K562 (cell line): ENCODE data around the gene SDF4. TPM values are rescaled to one million over a fixed set of nuclear protein-coding genes. Genes with fewer than 3 reads are reported as not detected.

Experiments used
- ATAC-seq: fragments of 200-7000 bp; cut with Tn5 transposase; 3 replicates; pipeline ENCODE4 v1.9.1; 2020; ENCODE audit warnings: moderate library complexity
- BruUV-seq: library from RNA; stranded (reverse); fragments of 400-500 nt; replicated peaks from 2 replicates; lab custom pipeline; 2021; lab: Mats Ljungman, UMichigan
- CTCF ChIA-PET: fragments of 300-600 bp; formaldehyde crosslinking; extraction: SDS; loops from one replicate; lab custom pipeline; 2021; ENCODE audit warnings: low intra/inter-chr PET ratio; lab: Yijun Ruan, JAX
- POLR2A ChIA-PET: fragments of 300-600, 350-650 bp; sonication (Branson Sonifier 250); formaldehyde crosslinking; extraction: SDS; loops from one replicate; lab custom pipeline; 2021; ENCODE audit warnings: antibody characterized with exemption, inconsistent platforms; lab: Yijun Ruan, JAX
- DNase-seq, 4 experiments: peaks; one replicate each; pipeline versions ENCODE4 v3.0.0 to v3.0.0-alpha.2; 2011 to 2018; ENCODE audit warnings: low spot score in 3 of 4, mixed read lengths in 3 of 4; ENCODE audit errors: extremely low read depth in 1 of 4
- FAIRE-seq: peaks from 2 replicates; lab custom pipeline; 2011; peaks lifted over from hg19 to GRCh38; lab: Jason Lieb, UNC
- H2AFZ ChIP-seq: 2 replicates; pipeline ENCODE4 v1.6.0; 2011; ENCODE audit warnings: low read depth, low read length, control low read depth, inconsistent platforms
- H3K27ac ChIP-seq: fragments of 200-600 bp; 3 replicates; pipeline ENCODE4 v1.8.0; 2011; ENCODE audit warnings: low read depth, mild to moderate bottlenecking, control low read depth, inconsistent platforms, low read length, moderate library complexity, mixed read lengths; ENCODE audit errors: extremely low read depth
- H3K27me3 ChIP-seq, 2 experiments: fragments of 300-600 bp in 1 of 2; 2 replicates in 1 of 2; 3 replicates in 1 of 2; pipeline versions ENCODE4 v1.6.0 to v1.8.0; 2011; ENCODE audit warnings: inconsistent platforms in 2 of 2, low read length in 2 of 2, mild to moderate bottlenecking in 1 of 2, mixed read lengths in 1 of 2, moderate library complexity in 1 of 2; ENCODE audit not compliant: control insufficient read depth in 2 of 2, insufficient read depth in 2 of 2
- H3K36me3 ChIP-seq: fragments of 300-600 bp; 3 replicates; pipeline ENCODE4 v1.8.0; 2011; ENCODE audit warnings: mild to moderate bottlenecking, low read length, inconsistent platforms; ENCODE audit not compliant: control insufficient read depth, insufficient read depth
- H3K4me1 ChIP-seq, 2 experiments: fragments of 200-600 bp in 1 of 2; replicated peaks in 1 of 2; 2 replicates in 1 of 2; 3 replicates in 1 of 2; pipeline versions ENCODE4 v1.5.1 to v1.8.0; 2011; ENCODE audit warnings: inconsistent platforms in 2 of 2, low read length in 2 of 2, mild to moderate bottlenecking in 1 of 2, mixed read lengths in 1 of 2, moderate library complexity in 1 of 2; ENCODE audit not compliant: control insufficient read depth in 2 of 2, insufficient read depth in 2 of 2
- H3K4me2 ChIP-seq: 2 replicates; pipeline ENCODE4 v1.6.1; 2011; ENCODE audit warnings: low read length, control low read depth, inconsistent platforms, mixed read lengths; ENCODE audit not compliant: insufficient read depth
- H3K4me3 ChIP-seq: fragments of 200-600 bp; sonication (generic), shearing (Covaris generic); 2 replicates; pipeline ENCODE4 v1.5.1; 2016; ENCODE audit warnings: control low read depth, inconsistent platforms
- H3K79me2 ChIP-seq: fragments of 200-600 bp; 3 replicates; pipeline ENCODE4 v1.8.0; 2011; ENCODE audit warnings: low read length, inconsistent platforms; ENCODE audit not compliant: control insufficient read depth, insufficient read depth
- H3K9ac ChIP-seq, 2 experiments: 2 replicates each; pipeline versions ENCODE4 v1.6.0 to v1.6.1; 2011; ENCODE audit warnings: low read depth in 2 of 2, low read length in 2 of 2, control low read depth in 1 of 2, inconsistent platforms in 1 of 2, mild to moderate bottlenecking in 1 of 2, mixed read lengths in 1 of 2; ENCODE audit not compliant: insufficient read depth in 1 of 2
- H3K9me1 ChIP-seq: one replicate; pipeline ENCODE4 v1.6.0; 2011; ENCODE audit warnings: inconsistent platforms, mild to moderate bottlenecking, low read length, moderate library complexity; ENCODE audit not compliant: control insufficient read depth, insufficient read depth
- H3K9me3 ChIP-seq: replicated peaks from 2 replicates; pipeline ENCODE4 v1.5.1; 2011; ENCODE audit warnings: low read depth, low read length, inconsistent platforms; ENCODE audit not compliant: control insufficient read depth, insufficient read depth
- H4K20me1 ChIP-seq: replicated peaks from 2 replicates; pipeline ENCODE4 v1.6.1; 2011; ENCODE audit warnings: low read length, inconsistent platforms, mixed read lengths; ENCODE audit not compliant: control insufficient read depth, insufficient read depth
- BRCA1 ChIP-seq, 2 experiments: fragments of 450-650 bp in 1 of 2; sonication (generic) in 1 of 2; formaldehyde crosslinking in 1 of 2; IDR thresholded peaks; 2 replicates each; pipeline versions ENCODE4 v1.5.0 to v1.6.1; 2017 to 2020; ENCODE audit warnings: mild to moderate bottlenecking in 1 of 2, missing genetic modification reagents in 1 of 2
- ERF ChIP-seq: fragments of 450-650 bp; formaldehyde crosslinking; IDR thresholded peaks from 2 replicates; pipeline ENCODE4 v1.4.0; 2020; ENCODE audit warnings: mild to moderate bottlenecking, mixed read lengths
- MXD1 ChIP-seq: fragments of 250-450 bp; sonication (Bioruptor Pico); IDR thresholded peaks from 2 replicates; pipeline ENCODE4 v1.8.0; 2021; ENCODE audit warnings: borderline replicate concordance, mild to moderate bottlenecking, moderate library complexity; ENCODE audit not compliant: poor library complexity, severe bottlenecking
- POLR2H ChIP-seq: IDR thresholded peaks from 2 replicates; pipeline ENCODE4 v1.6.1; 2016; ENCODE audit warnings: missing genetic modification characterization, low read depth, mild to moderate bottlenecking, control low read depth, missing compliant biosample characterization, moderate library complexity
- POU5F1 ChIP-seq: fragments of 150-350 bp; IDR thresholded peaks from 2 replicates; pipeline ENCODE4 v1.6.1; 2014; ENCODE audit warnings: borderline replicate concordance, low read length, low read depth, mild to moderate bottlenecking; ENCODE audit not compliant: partially characterized antibody
- RAD21 ChIP-seq, 2 experiments: fragments of 250-450 bp in 1 of 2; fragments of 450-650 bp in 1 of 2; sonication (Bioruptor Pico) in 1 of 2; formaldehyde crosslinking in 1 of 2; IDR thresholded peaks in 1 of 2; conservative IDR thresholded peaks in 1 of 2; 2 replicates each; pipeline versions ENCODE4 v1.4.0 to v1.8.0; 2020 to 2022; ENCODE audit warnings: mild to moderate bottlenecking in 2 of 2, moderate library complexity in 1 of 2
- SAFB ChIP-seq: fragments of 200-400 bp; formaldehyde crosslinking; IDR thresholded peaks from 2 replicates; pipeline ENCODE4 v1.6.1; 2017; ENCODE audit warnings: low read depth, low read length, borderline replicate concordance
- SIN3A ChIP-seq, 2 experiments: fragments of 150-350 bp in 1 of 2; IDR thresholded peaks; 2 replicates each; pipeline ENCODE4 v1.6.1; 2011 to 2016; ENCODE audit warnings: borderline replicate concordance in 2 of 2, low read depth in 2 of 2, low read length in 2 of 2, mild to moderate bottlenecking in 2 of 2, moderate library complexity in 2 of 2; ENCODE audit not compliant: control insufficient read depth in 1 of 2
- SRSF7 ChIP-seq: fragments of 200-400 bp; formaldehyde crosslinking; optimal IDR thresholded peaks from 2 replicates; pipeline ENCODE3; 2017; ENCODE audit warnings: mild to moderate bottlenecking, low read depth, low read length
- TAF1 ChIP-seq: IDR thresholded peaks from 2 replicates; pipeline ENCODE4 v1.6.1; 2011; ENCODE audit warnings: mild to moderate bottlenecking, low read length, moderate library complexity; ENCODE audit not compliant: insufficient read depth, control insufficient read depth, severe bottlenecking; ENCODE audit errors: extremely low read depth
- TSC22D4 ChIP-seq: fragments of 450-650 bp; IDR thresholded peaks from 2 replicates; pipeline ENCODE4 v1.6.1; 2016; ENCODE audit warnings: missing genetic modification characterization, missing biosample characterization, control low read depth
- ZBTB7A ChIP-seq: IDR thresholded peaks from 2 replicates; pipeline ENCODE4 v1.6.1; 2011; ENCODE audit warnings: low read depth, mild to moderate bottlenecking, low read length, moderate library complexity, borderline replicate concordance; ENCODE audit not compliant: control insufficient read depth
- ZNF133 ChIP-seq: fragments of 250-450 bp; sonication (Bioruptor Pico); IDR thresholded peaks from 2 replicates; pipeline ENCODE4 v1.4.0; 2020; ENCODE audit warnings: mild to moderate bottlenecking
- ZNF707 ChIP-seq: fragments of 250-450 bp; sonication (Bioruptor Pico); conservative IDR thresholded peaks from 2 replicates; pipeline ENCODE4 v1.8.0; 2022; ENCODE audit warnings: inconsistent platforms, mild to moderate bottlenecking, moderate library complexity
- WGBS: fragments of 100-300 bp; shearing (Covaris generic); methylation state at CpG from one replicate; pipeline ENCODE4 v1.1.6; 2016; ENCODE audit warnings: low coverage, mixed read lengths; ENCODE audit not compliant: insufficient coverage; ENCODE audit errors: missing lambda C conversion rate; 5-methylcytosine and 5-hydroxymethylcytosine counted together
- in situ Hi-C: fragments of 300-500 bp; cut with MboI; formaldehyde crosslinking; loops from 4 replicates; pipeline ENCODE4 v1.15.0; 2018; ENCODE audit warnings: inconsistent platforms, mixed read lengths
- intact Hi-C: fragments of 100-400 bp; cut with micrococcal nuclease; formaldehyde crosslinking; loops from 2 replicates; pipeline ENCODE4 v1.14.2; 2022
- polyA plus RNA-seq, 8 experiments: library from polyadenylated mRNA; depleted of rRNA in 4 of 8; stranded (reverse) in 5 of 8; unstranded in 3 of 8; fragments of >200 nt; fragmentation: Nextera tagmentation in 2 of 8; fragmentation: Illumina TruSeq in 1 of 8; extraction: Ambion mirVana in 2 of 8; extraction: Trizol in 1 of 8; gene quantifications; 2 replicates each; pipeline versions ENCODE4 v1.2.1 to v1.2.3, GENCODE V29; 2011 to 2014; ENCODE audit warnings: inconsistent platforms in 1 of 8, missing spikeins in 1 of 8
- total RNA-seq, 7 experiments: library from RNA; depleted of rRNA in 6 of 7; stranded (reverse); fragments of >200 nt in 6 of 7; fragmentation: Illumina TruSeq in 2 of 7; extraction: Trizol in 2 of 7; gene quantifications; 2 replicates each; pipeline versions ENCODE4 v1.2.1 to v1.2.3, GENCODE V29; 2011 to 2021; ENCODE audit warnings: low replicate concordance in 1 of 7

The SDF4 gene
- total and polyA plus RNA-seq, 9 of the 15 experiments (the other 6 are each of a cell fraction or from before 2014, with no cell fraction given) = 0.35 to 160 (median 65.2) TPM

DNA sequence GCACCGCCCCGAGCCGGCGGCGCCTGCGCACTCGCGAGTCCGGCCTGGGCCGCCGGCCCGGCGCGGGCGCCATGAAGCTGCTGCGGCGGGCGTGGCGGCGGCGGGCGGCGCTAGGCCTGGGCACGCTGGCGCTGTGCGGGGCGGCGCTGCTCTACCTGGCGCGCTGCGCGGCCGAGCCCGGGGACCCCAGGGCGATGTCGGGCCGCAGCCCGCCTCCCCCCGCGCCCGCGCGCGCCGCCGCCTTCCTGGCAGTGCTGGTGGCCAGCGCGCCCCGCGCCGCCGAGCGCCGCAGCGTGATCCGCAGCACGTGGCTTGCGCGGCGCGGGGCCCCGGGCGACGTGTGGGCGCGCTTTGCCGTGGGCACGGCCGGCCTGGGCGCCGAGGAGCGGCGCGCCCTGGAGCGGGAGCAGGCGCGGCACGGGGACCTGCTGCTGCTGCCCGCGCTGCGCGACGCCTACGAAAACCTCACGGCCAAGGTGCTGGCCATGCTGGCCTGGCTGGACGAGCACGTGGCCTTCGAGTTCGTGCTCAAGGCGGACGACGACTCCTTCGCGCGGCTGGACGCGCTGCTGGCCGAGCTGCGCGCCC is 501 bp upstream of the SDF4 start, which contains the start of gene B3GALT6:
Gene B3GALT6 (plus strand): TSS at position 30 of the 588 bp plus-strand sequence. CDS start 42 bp downstream, at position 72.
- in situ Hi-C loops = no loop called here
- POLR2A ChIA-PET = interaction anchor here (1.0 to 2.2 kb wide), 7 partner anchors 10 to 115 kb away, joined by 3 to 12 read pairs (median 4); no protein-coding TSS in a partner anchor
- CTCF ChIA-PET = interaction anchor here (0.7 kb wide), 1 partner anchor 170 kb away, joined by 4 read pairs; no protein-coding TSS in a partner anchor
- peak; percentile 0 for TF ChIP-seq POU5F1
- TF ChIP-seq RAD21 (CRISPR knock-in tag; conservative IDR thresholded peaks at IDR 0.05 in 1 of 2, IDR thresholded peaks at IDR 0.05 in 1 of 2) = 0 out of 4 replicates have a peak, but pooled peaks of 1 of the 2 experiments have one; percentile 4
- TF ChIP-seq ZNF133 = no peak
- peak; percentile 68 for TF ChIP-seq MXD1
- no peak for TF ChIP-seq SIN3A (IDR thresholded peaks at IDR 0.05; ENCODE audit: borderline replicate concordance in 2 of 2, control insufficient read depth in 1 of 2, low read depth in 2 of 2, low read length in 2 of 2)
- no peak for TF ChIP-seq SRSF7
- TF ChIP-seq ZBTB7A = 0 out of 2 replicates have a peak, but pooled peaks have one; percentile 13
- no peak for TF ChIP-seq TAF1
- no peak for TF ChIP-seq POLR2H (tag)
- no peak for TF ChIP-seq SAFB
- TF ChIP-seq ERF (CRISPR knock-in tag) = peak; percentile 96
- TF ChIP-seq ZNF707 (CRISPR knock-in tag) = no peak
- no peak for TF ChIP-seq BRCA1 (IDR thresholded peaks at IDR 0.05)
- TF ChIP-seq BRCA1 (CRISPR knock-in tag; IDR thresholded peaks at IDR 0.05) = 0 out of 2 replicates have a peak, but pooled peaks have one; percentile 91
- no peak for TF ChIP-seq TSC22D4 (tag)

More for the DNA sequence above, 501 bp upstream of the SDF4 start, which contains the start of gene B3GALT6:
- Histone ChIP-seq H3K4me3 (peak within 1 kb of the TSS; percentile 79), H4K20me1 (no peaks in the 10 kb centered on the region), H3K9me3 (peaks cover 9% of the 10 kb centered on the region), H3K79me2 (peaks cover 73% of the 10 kb centered on the region), H3K36me3 (peaks cover 44% of the 10 kb centered on the region; the same call in 2 of the 3 replicates), H3K9me1 (no peaks in the 10 kb centered on the region), H3K4me2 (peak within 1 kb of the TSS; percentile 100), H2AFZ (peak within 1 kb of the TSS; percentile 93), H3K27ac (peak within 1 kb of the TSS; percentile 96), H3K4me1 (peaks cover 6 to 84% of the 10 kb centered on the region in 2 experiments; a peak in 4 of 5 replicates), H3K9ac (peak within 1 kb of the TSS; percentile 93 to 99), H3K27me3 (no peaks in the 10 kb centered on the region)
- no TSS peak for BruUV-seq
- FAIRE-seq = no peak
- intact Hi-C loops = loop anchor here (5.0 kb wide), 1 partner anchor 110 kb away; no protein-coding TSS in a partner anchor
- WGBS = 15% methylated on average over 68 of the region's 100 CpGs
- no peak for DNase-seq
- ATAC-seq = no peak
